OCI-LY3 (cell line): Measurements from ENCODE around the gene THAP10.
A peak's percentile ranks its signal among the peaks of the same experiment; 100 is the strongest.

Experiments
- H2AFZ ChIP-seq: fragments of 200-600, 300-600 bp; shearing (Covaris generic); 2 replicates; pipeline ENCODE4 v1.6.0; 2014; ENCODE audit warnings: antibody characterized with exemption, low read depth, low read length
- H3K27ac ChIP-seq: fragments of 200-600, 300-600 bp; sonication (generic); 2 replicates; pipeline ENCODE4 v1.5.1; 2014; ENCODE audit warnings: mild to moderate bottlenecking, low read length, moderate library complexity, mixed read lengths
- H3K27me3 ChIP-seq: fragments of 200-600, 300-600 bp; sonication (generic); 2 replicates; pipeline ENCODE4 v1.6.1; 2014; ENCODE audit warnings: low read depth, low read length, mixed read lengths
- H3K36me3 ChIP-seq: fragments of 200-600, 300-600 bp; sonication (generic); replicated peaks from 2 replicates; pipeline ENCODE3; 2014; ENCODE audit warnings: low read depth, low read length, mixed read lengths
- H3K4me1 ChIP-seq: fragments of 300-600, 200-600 bp; sonication (generic); 2 replicates; pipeline ENCODE4 v1.6.1; 2014; ENCODE audit warnings: low read length, mixed read lengths
- H3K4me2 ChIP-seq: fragments of 200-600, 300-600 bp; sonication (generic); 2 replicates; pipeline ENCODE4 v1.6.1; 2014; ENCODE audit warnings: low read length, mixed read lengths
- H3K4me3 ChIP-seq: fragments of 300-600, 200-600 bp; sonication (generic); 2 replicates; pipeline ENCODE4 v1.5.1; 2014; ENCODE audit warnings: antibody characterized with exemption, mild to moderate bottlenecking, low read length, moderate library complexity
- H3K79me2 ChIP-seq: fragments of 300-600, 200-600 bp; shearing (Covaris generic); 2 replicates; pipeline ENCODE4 v1.6.1; 2014; ENCODE audit warnings: mild to moderate bottlenecking, low read length, mixed read lengths
- H3K9ac ChIP-seq: fragments of 300-600, 200-600 bp; shearing (Covaris generic); 2 replicates; pipeline ENCODE4 v1.6.0; 2014; ENCODE audit warnings: mild to moderate bottlenecking, low read length, moderate library complexity
- H3K9me3 ChIP-seq: fragments of 200-600, 300-600 bp; shearing (Covaris generic); 2 replicates; pipeline ENCODE4 v1.6.1; 2014; ENCODE audit warnings: low read length, mixed read lengths; ENCODE audit not compliant: insufficient read depth
- H4K20me1 ChIP-seq: fragments of 200-600, 300-600 bp; sonication (generic); 2 replicates; pipeline ENCODE4 v1.6.1; 2016; ENCODE audit warnings: low read length, mixed read lengths; ENCODE audit not compliant: insufficient read depth
- CTCF ChIP-seq: fragments of 200-600, 300-600 bp; sonication (generic); IDR thresholded peaks from 2 replicates; pipeline ENCODE4 v1.5.1; 2014; ENCODE audit warnings: antibody characterized with exemption, low read length, low read depth
- EZH2phosphoT487 ChIP-seq: fragments of 200-600 bp; shearing (Covaris generic); IDR thresholded peaks from 2 replicates; pipeline ENCODE4 v1.6.1; 2018; ENCODE audit warnings: antibody characterized with exemption, mixed run types, low read depth

THAP10 gene

GRCh38 chr15:70916531-70916930, 24.3 kb upstream of the THAP10 start:
- Histone ChIP-seq H4K20me1 (no peaks in the 10 kb centered on the region), H3K9ac (no peak overlapping the region)

GRCh38 chr15:70912187-70912586, 20.0 kb upstream of the THAP10 start:
- Histone ChIP-seq H4K20me1 (no peaks in the 10 kb centered on the region), H3K79me2 (no peaks in the 10 kb centered on the region), H2AFZ (no peak overlapping the region), H3K4me1 (no peaks in the 10 kb centered on the region), H3K27me3 (no peaks in the 10 kb centered on the region), H3K9me3 (peaks cover 23% of the 10 kb centered on the region; the same call in 1 of the 2 replicates), H3K27ac (no peak overlapping the region), H3K36me3 (peaks cover 16% of the 10 kb centered on the region), H3K4me3 (no peak overlapping the region), H3K9ac (no peak overlapping the region), H3K4me2 (no peak overlapping the region)
- TF ChIP-seq CTCF (no peak), EZH2phosphoT487 (no peak)

More at GRCh38 chr15:70916531-70916930, 24.3 kb upstream of the THAP10 start:
- H3K79me2 ChIP-seq: no peaks in the 10 kb centered on the region
- TF ChIP-seq CTCF: no peak
- no peak for TF ChIP-seq EZH2phosphoT487
- H3K36me3 ChIP-seq: peaks cover 5% of the 10 kb centered on the region
- H3K27ac ChIP-seq: no peak overlapping the region
- H3K27me3 ChIP-seq: no peaks in the 10 kb centered on the region
- no peak overlapping the region for H3K4me3 ChIP-seq
- no peak overlapping the region for H3K4me2 ChIP-seq
- peaks cover 26% of the 10 kb centered on the region for H3K4me1 ChIP-seq
- H2AFZ ChIP-seq: no peak overlapping the region
- H3K9me3 ChIP-seq: peaks cover 14% of the 10 kb centered on the region; the same call in 1 of the 2 replicates

GRCh38 chr15:70910958-70911357, 18.7 kb upstream of the THAP10 start:
- TF ChIP-seq CTCF: no peak
- no peak for TF ChIP-seq EZH2phosphoT487
- Histone ChIP-seq H4K20me1 (no peaks in the 10 kb centered on the region), H3K4me3 (no peak overlapping the region), H3K4me1 (no peaks in the 10 kb centered on the region), H3K4me2 (no peak overlapping the region), H2AFZ (no peak overlapping the region), H3K36me3 (peaks cover 16% of the 10 kb centered on the region), H3K27ac (no peak overlapping the region), H3K9me3 (peaks cover 24% of the 10 kb centered on the region; the same call in 1 of the 2 replicates), H3K79me2 (no peaks in the 10 kb centered on the region), H3K9ac (no peak overlapping the region), H3K27me3 (no peaks in the 10 kb centered on the region)

GRCh38 chr15:70907784-70908471, 15.7 kb upstream of the THAP10 start:
- H3K4me1 ChIP-seq: no peaks in the 10 kb centered on the region
- no peak overlapping the region for H3K9ac ChIP-seq
- H3K27ac ChIP-seq: no peak overlapping the region
- H4K20me1 ChIP-seq: no peaks in the 10 kb centered on the region
- H2AFZ ChIP-seq: no peak overlapping the region
- H3K9me3 ChIP-seq: peaks cover 24% of the 10 kb centered on the region; the same call in 1 of the 2 replicates
- H3K4me2 ChIP-seq: no peak overlapping the region
- no peaks in the 10 kb centered on the region for H3K79me2 ChIP-seq
- no peak overlapping the region for H3K4me3 ChIP-seq
- H3K27me3 ChIP-seq: no peaks in the 10 kb centered on the region
- TF ChIP-seq CTCF (0 out of 2 replicates have a peak, but pooled peaks have one; percentile 6), EZH2phosphoT487 (no peak)
- H3K36me3 ChIP-seq: peaks cover 16% of the 10 kb centered on the region
